Neuronal stem cell (in vitro differentiated cells): ENCODE measurements around the gene NEB.
"Not testable (repeated sequence)": the region's sequence is repeated elsewhere in the genome, so short reads cannot be mapped to it uniquely, and the experiment has no call there.

Experiments used
- DNase-seq: peaks from one replicate; pipeline ENCODE4 v3.0.0-alpha.2; 2013; ENCODE audit warnings: low spot score
- H2AFZ ChIP-seq: one replicate; pipeline ENCODE4 v1.6.1; 2013; ENCODE audit warnings: mild to moderate bottlenecking, low read length, inconsistent platforms
- H2AK5ac ChIP-seq: 2 replicates; pipeline ENCODE4 v1.6.1; 2013; ENCODE audit warnings: low read depth, mild to moderate bottlenecking, inconsistent platforms, low read length, moderate library complexity, mixed read lengths
- H2BK120ac ChIP-seq: 2 replicates; pipeline ENCODE4 v1.6.1; 2013; ENCODE audit warnings: low read depth, mild to moderate bottlenecking, inconsistent platforms, low read length, moderate library complexity, mixed read lengths
- H2BK12ac ChIP-seq: one replicate; pipeline ENCODE4 v1.6.1; 2013; ENCODE audit warnings: low read length, inconsistent platforms
- H2BK15ac ChIP-seq: 2 replicates; pipeline ENCODE4 v1.6.1; 2013; ENCODE audit warnings: mild to moderate bottlenecking, low read length, inconsistent platforms, mixed read lengths
- H2BK5ac ChIP-seq: one replicate; pipeline ENCODE4 v1.6.1; 2013; ENCODE audit warnings: inconsistent platforms, mild to moderate bottlenecking, low read length, moderate library complexity
- H3K14ac ChIP-seq: one replicate; pipeline ENCODE4 v1.6.1; 2013; ENCODE audit warnings: low read length, inconsistent platforms
- H3K18ac ChIP-seq: 2 replicates; pipeline ENCODE4 v1.6.1; 2013; ENCODE audit warnings: low read length, inconsistent platforms
- H3K23ac ChIP-seq: 2 replicates; pipeline ENCODE4 v1.6.1; 2013; ENCODE audit warnings: low read depth, mild to moderate bottlenecking, mixed read lengths, low read length, inconsistent platforms; ENCODE audit not compliant: poor library complexity
- H3K27ac ChIP-seq: replicated peaks from 3 replicates; pipeline ENCODE4 v1.5.1; 2013; ENCODE audit warnings: low read length, inconsistent platforms
- H3K27me3 ChIP-seq, 3 experiments: 2 replicates each; pipeline ENCODE4 v1.6.1; 2013; ENCODE audit warnings: low read length in 3 of 3, mild to moderate bottlenecking in 2 of 3, inconsistent platforms in 1 of 3, low read depth in 1 of 3, mixed read lengths in 1 of 3, moderate library complexity in 1 of 3; ENCODE audit not compliant: control insufficient read depth in 3 of 3, insufficient read depth in 3 of 3
- H3K36me3 ChIP-seq, 2 donors: replicated peaks in 1 of 2; 2 replicates each; pipeline ENCODE4 v1.6.1; 2013; ENCODE audit warnings: low read length in 2 of 2; ENCODE audit not compliant: control insufficient read depth in 2 of 2, insufficient read depth in 2 of 2
- H3K4ac ChIP-seq: 2 replicates; pipeline ENCODE4 v1.6.1; 2013; ENCODE audit warnings: inconsistent platforms, mild to moderate bottlenecking, low read length, moderate library complexity
- H3K4me1 ChIP-seq, 2 donors: 1 replicate in 1 of 2; 2 replicates in 1 of 2; pipeline ENCODE4 v1.6.1; 2013; ENCODE audit warnings: low read length in 2 of 2, low read depth in 1 of 2; ENCODE audit not compliant: control insufficient read depth in 2 of 2, insufficient read depth in 1 of 2
- H3K4me2 ChIP-seq: one replicate; pipeline ENCODE4 v1.6.1; 2013; ENCODE audit warnings: mild to moderate bottlenecking, low read length, inconsistent platforms; ENCODE audit not compliant: insufficient read depth, poor library complexity, severe bottlenecking
- H3K4me3 ChIP-seq, 2 donors: 2 replicates each; pipeline ENCODE4 v1.5.1; 2013; ENCODE audit warnings: low read length in 2 of 2, mild to moderate bottlenecking in 2 of 2, inconsistent platforms in 1 of 2, moderate library complexity in 1 of 2
- H3K79me1 ChIP-seq: one replicate; pipeline ENCODE4 v1.6.1; 2013; ENCODE audit warnings: low read depth, mild to moderate bottlenecking, inconsistent platforms, low read length, moderate library complexity
- H3K9ac ChIP-seq: one replicate; pipeline ENCODE4 v1.6.1; 2013; ENCODE audit warnings: mild to moderate bottlenecking, low read depth, low read length, inconsistent platforms; ENCODE audit not compliant: poor library complexity
- H3K9me3 ChIP-seq, 2 donors: replicated peaks in 1 of 2; 2 replicates each; pipeline versions ENCODE3 to v1.6.1; 2013; ENCODE audit warnings: low read length in 2 of 2, mild to moderate bottlenecking in 2 of 2, inconsistent platforms in 1 of 2, low read depth in 1 of 2, mixed read lengths in 1 of 2, moderate library complexity in 1 of 2; ENCODE audit not compliant: control insufficient read depth in 2 of 2, insufficient read depth in 1 of 2
- H4K8ac ChIP-seq: one replicate; pipeline ENCODE4 v1.6.1; 2013; ENCODE audit warnings: low read depth, mild to moderate bottlenecking, inconsistent platforms, low read length, moderate library complexity
- H4K91ac ChIP-seq: one replicate; pipeline ENCODE4 v1.6.1; 2013; ENCODE audit warnings: low read length, low read depth, mild to moderate bottlenecking, inconsistent platforms; ENCODE audit not compliant: poor library complexity
- WGBS, 2 donors: extraction: QIAGEN DNeasy Blood & Tissue Kit; methylation state at CpG; one replicate each; pipeline ENCODE4 v1.1.7; 2013; ENCODE audit warnings: missing lambda C conversion rate in 2 of 2, mixed read lengths in 1 of 2; ENCODE audit not compliant: insufficient read length in 2 of 2, insufficient replicate concordance in 1 of 2; ENCODE audit errors: extremely low coverage in 2 of 2; 5-methylcytosine and 5-hydroxymethylcytosine counted together

Gene NEB

GRCh38 chr2:151650456-151650855 lies 83.8 kb downstream of the NEB start:
- no peak for DNase-seq
- WGBS, 2 donors = no CpG with 5 or more reads among the region's 3 CpGs
- no peaks in the 10 kb centered on the region for H3K9me3 ChIP-seq

GRCh38 chr2:151649966-151650365 lies 84.3 kb downstream of the NEB start:
- WGBS, 2 donors = no CpG with 5 or more reads among the region's 3 CpGs
- Histone ChIP-seq H3K4ac (no peak overlapping the region), H3K4me1 (no peaks in the 10 kb centered on the region), H3K27ac (no peak overlapping the region), H4K91ac (no peak overlapping the region), H3K27me3 (no peaks in the 10 kb centered on the region), H3K9me3 (no peaks in the 10 kb centered on the region), H2BK5ac (no peak overlapping the region), H2BK12ac (no peak overlapping the region), H3K4me3 (no peak overlapping the region), H3K9ac (no peak overlapping the region), H2AFZ (no peak overlapping the region), H3K4me2 (no peak overlapping the region), H3K18ac (no peak overlapping the region), H3K79me1 (no peaks in the 10 kb centered on the region), H2BK120ac (no peak overlapping the region), H3K36me3 (no peaks in the 10 kb centered on the region), H3K23ac (no peak overlapping the region), H4K8ac (no peak overlapping the region), H2BK15ac (no peak overlapping the region), H2AK5ac (no peak overlapping the region), H3K14ac (no peak overlapping the region)
- no peak for DNase-seq

More at GRCh38 chr2:151650456-151650855, 83.8 kb downstream of the NEB start:
- Histone ChIP-seq H3K4me3 (no peak overlapping the region), H2BK5ac (no peak overlapping the region), H3K4ac (no peak overlapping the region), H4K91ac (no peak overlapping the region), H2AK5ac (no peak overlapping the region), H3K23ac (no peak overlapping the region), H3K27ac (no peak overlapping the region), H3K4me2 (no peak overlapping the region), H3K79me1 (no peaks in the 10 kb centered on the region), H3K18ac (no peak overlapping the region), H2BK120ac (no peak overlapping the region), H3K9ac (no peak overlapping the region), H2BK15ac (no peak overlapping the region), H3K4me1 (no peaks in the 10 kb centered on the region), H4K8ac (no peak overlapping the region), H2BK12ac (peak overlapping the region; percentile 12), H2AFZ (peak overlapping the region; percentile 10), H3K27me3 (no peaks in the 10 kb centered on the region), H3K36me3 (no peaks in the 10 kb centered on the region), H3K14ac (no peak overlapping the region)

- Histone ChIP-seq H2AK5ac (no peak overlapping the region), H2BK12ac (no peak overlapping the region), H3K79me1 (no peaks in the 10 kb centered on the region), H2AFZ (no peak overlapping the region), H2BK5ac (no peak overlapping the region), H3K36me3 (no peaks in the 10 kb centered on the region), H2BK120ac (no peak overlapping the region), H4K8ac (no peak overlapping the region), H3K27ac (no peak overlapping the region), H3K4me3 (no peak overlapping the region), H3K27me3 (no peaks in the 10 kb centered on the region), H3K9me3 (no peaks in the 10 kb centered on the region), H3K14ac (no peak overlapping the region), H4K91ac (no peak overlapping the region), H3K23ac (no peak overlapping the region), H3K4me2 (no peak overlapping the region), H3K4ac (no peak overlapping the region), H3K18ac (no peak overlapping the region), H3K4me1 (no peaks in the 10 kb centered on the region), H3K9ac (no peak overlapping the region), H2BK15ac (no peak overlapping the region)
- no CpG with 5 or more reads among the region's 1 CpG for WGBS, 2 donors
- DNase-seq = no peak
Measured at GRCh38 chr2:151649400-151649799, 84.9 kb downstream of the NEB start.

GRCh38 chr2:151646512-151646911 lies 87.8 kb downstream of the NEB start:
- not testable (repeated sequence) for H3K18ac ChIP-seq, H2AFZ ChIP-seq, H2AK5ac ChIP-seq, H3K4me2 ChIP-seq, H3K4me1 ChIP-seq, DNase-seq, H3K14ac ChIP-seq, H3K27me3 ChIP-seq, H3K79me1 ChIP-seq, H2BK5ac ChIP-seq, H2BK15ac ChIP-seq, H3K4ac ChIP-seq, H3K4me3 ChIP-seq, H3K23ac ChIP-seq, H3K36me3 ChIP-seq, H3K27ac ChIP-seq, H2BK12ac ChIP-seq, H3K9ac ChIP-seq, H3K9me3 ChIP-seq, H2BK120ac ChIP-seq, H4K91ac ChIP-seq, H4K8ac ChIP-seq
- WGBS, 2 donors = no CpG with 5 or more reads among the region's 4 CpGs
